DMS 273 treated with DMSO at 0.1 percent for 48 hours (cell line): ENCODE measurements around the gene KLF18.
"Not testable (repeated sequence)": the region's sequence is repeated elsewhere in the genome, so short reads cannot be mapped to it uniquely, and the experiment has no call there.

Experiments used
- DNase-seq: peaks from one replicate; lab custom pipeline; 2025; lab: John Stamatoyannopoulos, UW

KLF18 gene

GRCh38 chr1:44141531-44141930, at the start of gene KLF18:
Gene KLF18, minus strand, starts transcription at chr1:44141631. Its CDS starts 0 bp downstream, at chr1:44141631.
- no peak for DNase-seq

- no peak for DNase-seq
Observed at GRCh38 chr1:44174630-44175029, 33.2 kb upstream of the KLF18 start.

- no peak for DNase-seq
Observed at GRCh38 chr1:44170281-44170823, 28.9 kb upstream of the KLF18 start.

GRCh38 chr1:44168520-44169098, 27.2 kb upstream of the KLF18 start:
- DNase-seq, result no peak

GRCh38 chr1:44161546-44161945, 20.1 kb upstream of the KLF18 start:
- DNase-seq, result no peak

- DNase-seq, result no peak
Observed at GRCh38 chr1:44158871-44159270, 17.4 kb upstream of the KLF18 start.

- no peak for DNase-seq
Observed at GRCh38 chr1:44157903-44158302, 16.5 kb upstream of the KLF18 start.

- DNase-seq, result no peak
Observed at GRCh38 chr1:44154049-44154448, 12.6 kb upstream of the KLF18 start.

- DNase-seq, result no peak
Observed at GRCh38 chr1:44152692-44153091, 11.3 kb upstream of the KLF18 start.

- no peak for DNase-seq
Observed at GRCh38 chr1:44151808-44152207, 10.4 kb upstream of the KLF18 start.

- DNase-seq, result no peak
Observed at GRCh38 chr1:44151332-44151731, 9.9 kb upstream of the KLF18 start.

- DNase-seq, result no peak
Observed at GRCh38 chr1:44147582-44147981, 6.2 kb upstream of the KLF18 start.

GRCh38 chr1:44146536-44147361, 5.3 kb upstream of the KLF18 start:
- no peak for DNase-seq

GRCh38 chr1:44144962-44145756, 3.7 kb upstream of the KLF18 start:
- DNase-seq, result no peak

GRCh38 chr1:44139565-44139964, 1.9 kb downstream of the KLF18 start:
- not testable (repeated sequence) for DNase-seq

GRCh38 chr1:44138239-44138638, 3.2 kb downstream of the KLF18 start:
- DNase-seq, result no peak

- no peak for DNase-seq
Observed at GRCh38 chr1:44135886-44136285, 5.5 kb downstream of the KLF18 start.

GRCh38 chr1:44134071-44134920, 7.1 kb downstream of the KLF18 start:
- DNase-seq, result no peak

GRCh38 chr1:44131411-44131810, 10.0 kb downstream of the KLF18 start:
- no peak for DNase-seq

GRCh38 chr1:44129616-44130500, 11.6 kb downstream of the KLF18 start:
- DNase-seq, result no peak
